Activated B cell treated with CpG ODN at 0.5 μM for 24 hours (primary cell): Measurements from ENCODE around the gene WDR88. TPM values are rescaled to one million over a fixed set of nuclear protein-coding genes. Genes with fewer than 3 reads are reported as not detected.
"Not testable (repeated sequence)": the region's sequence is repeated elsewhere in the genome, so short reads cannot be mapped to it uniquely, and the experiment has no call there.

Source experiments
- ATAC-seq: fragments of 200-7000 bp; cut with Tn5 transposase; one replicate; pipeline ENCODE4 v1.10.0; 2021; ENCODE audit warnings: low read depth, mild to moderate bottlenecking, moderate library complexity
- CTCF ChIA-PET: fragments of 350-600 bp; sonication (Branson Sonifier 250); formaldehyde crosslinking; loops from one replicate; lab custom pipeline; 2021; ENCODE audit warnings: antibody characterized with exemption; lab: Charles Lee
- POLR2A ChIA-PET: fragments of 350-600 bp; sonication (Branson Sonifier 250); formaldehyde crosslinking; loops from one replicate; lab custom pipeline; 2021; ENCODE audit warnings: antibody characterized with exemption; lab: Charles Lee
- DNase-seq: peaks from one replicate; pipeline ENCODE4 v3.0.0; 2022
- H3K27ac Mint-ChIP-seq: one replicate; pipeline ENCODE4 v1.8.0; 2020; ENCODE audit warnings: mixed read lengths
- H3K27me3 Mint-ChIP-seq: one replicate; pipeline ENCODE4 v1.8.0; 2021; ENCODE audit warnings: mixed read lengths
- H3K36me3 Mint-ChIP-seq: one replicate; pipeline ENCODE4 v1.8.0; 2021; ENCODE audit warnings: low read depth, mixed read lengths
- H3K4me1 Mint-ChIP-seq: one replicate; pipeline ENCODE4 v1.8.0; 2021; ENCODE audit warnings: mixed read lengths
- H3K4me3 Mint-ChIP-seq: one replicate; pipeline ENCODE4 v1.8.0; 2020; ENCODE audit warnings: mild to moderate bottlenecking, mixed read lengths
- H3K9me3 Mint-ChIP-seq: one replicate; pipeline ENCODE4 v1.8.0; 2020; ENCODE audit warnings: mixed read lengths
- CTCF ChIP-seq: fragments of 200-600 bp; IDR thresholded peaks from one replicate; pipeline ENCODE4 v1.8.0; 2022; ENCODE audit warnings: antibody characterized with exemption, mild to moderate bottlenecking
- intact Hi-C: fragments of 100-400 bp; cut with micrococcal nuclease; formaldehyde crosslinking; loops from one replicate; pipeline ENCODE4 v1.15.1; 2024
- total RNA-seq: library from RNA; stranded (reverse); gene quantifications from 2 replicates; pipeline ENCODE4 v1.2.3, GENCODE V29; 2022

WDR88 gene
- total RNA-seq, 1 donor from 2014 or later = 0.51 TPM

- Mint-ChIP-seq H3K27me3 (peaks cover 10% of the 10 kb centered on the region), H3K27ac (no peak overlapping the region), H3K4me3 (no peak overlapping the region), H3K36me3 (no peaks in the 10 kb centered on the region), H3K4me1 (peaks cover 10% of the 10 kb centered on the region), H3K9me3 (no peaks in the 10 kb centered on the region)
- ChIA-PET CTCF (no interaction called here), POLR2A (interaction anchor here (0.6 kb wide), 1 partner anchor 47 kb away, joined by 4 read pairs; no protein-coding TSS in a partner anchor)
- DNase-seq = peak; percentile 3
- intact Hi-C loops = no loop called here
- ATAC-seq = no peak
- no peak for TF ChIP-seq CTCF
Measured at GRCh38 chr19:33187183-33187540, 55.2 kb downstream of the WDR88 start.

- Mint-ChIP-seq H3K9me3 (no peaks in the 10 kb centered on the region), H3K4me3 (no peak overlapping the region), H3K4me1 (peaks cover 14% of the 10 kb centered on the region), H3K27ac (no peak overlapping the region), H3K27me3 (peaks cover 26% of the 10 kb centered on the region), H3K36me3 (no peaks in the 10 kb centered on the region)
- DNase-seq (no peak), ATAC-seq (no peak)
- intact Hi-C loops = no loop called here
- no peak for TF ChIP-seq CTCF
- ChIA-PET POLR2A (interaction anchor here (0.6 kb wide), 1 partner anchor 178 kb away, joined by 8 read pairs; no protein-coding TSS in a partner anchor), CTCF (no interaction called here)
Measured at GRCh38 chr19:33189453-33189852, 57.5 kb downstream of the WDR88 start.

- H3K4me1 Mint-ChIP-seq = peaks cover 17% of the 10 kb centered on the region
- intact Hi-C loops, H3K9me3 Mint-ChIP-seq, POLR2A ChIA-PET, CTCF ChIA-PET, H3K27ac Mint-ChIP-seq, DNase-seq, H3K36me3 Mint-ChIP-seq, ATAC-seq, H3K4me3 Mint-ChIP-seq: not testable (repeated sequence)
- peaks cover 30% of the 10 kb centered on the region for H3K27me3 Mint-ChIP-seq
Measured at GRCh38 chr19:33191092-33191491, 59.2 kb downstream of the WDR88 start.

GRCh38 chr19:33191501-33191900, 59.6 kb downstream of the WDR88 start:
- TF ChIP-seq CTCF = no peak
- ATAC-seq (no peak), DNase-seq (no peak)
- Mint-ChIP-seq H3K27ac (no peak overlapping the region), H3K4me1 (peaks cover 14% of the 10 kb centered on the region), H3K36me3 (no peaks in the 10 kb centered on the region), H3K9me3 (no peaks in the 10 kb centered on the region), H3K27me3 (peaks cover 31% of the 10 kb centered on the region), H3K4me3 (no peak overlapping the region)
- intact Hi-C loops = no loop called here
- ChIA-PET CTCF (no interaction called here), POLR2A (no interaction called here)

GRCh38 chr19:33192010-33192409, 60.1 kb downstream of the WDR88 start:
- Mint-ChIP-seq H3K36me3 (no peaks in the 10 kb centered on the region), H3K4me3 (no peak overlapping the region), H3K9me3 (no peaks in the 10 kb centered on the region), H3K27ac (no peak overlapping the region), H3K27me3 (peaks cover 34% of the 10 kb centered on the region), H3K4me1 (peaks cover 9% of the 10 kb centered on the region)
- ChIA-PET CTCF (no interaction called here), POLR2A (no interaction called here)
- ATAC-seq = no peak
- intact Hi-C loops = no loop called here
- DNase-seq = no peak
- no peak for TF ChIP-seq CTCF

- H3K27me3 Mint-ChIP-seq = peaks cover 34% of the 10 kb centered on the region
- ChIA-PET POLR2A (no interaction called here), CTCF (no interaction called here)
- no peaks in the 10 kb centered on the region for H3K9me3 Mint-ChIP-seq
- intact Hi-C loops = no loop called here
- H3K27ac Mint-ChIP-seq = no peak overlapping the region
- TF ChIP-seq CTCF = no peak
- H3K4me3 Mint-ChIP-seq = no peak overlapping the region
- no peak for DNase-seq
- no peak for ATAC-seq
- H3K4me1 Mint-ChIP-seq = peaks cover 7% of the 10 kb centered on the region
- no peaks in the 10 kb centered on the region for H3K36me3 Mint-ChIP-seq
Measured at GRCh38 chr19:33193269-33193864, 61.5 kb downstream of the WDR88 start.
